Immature natural killer cell (primary cell): ENCODE measurements around the gene MOSMO. TPM values are rescaled to one million over a fixed set of nuclear protein-coding genes. Genes with fewer than 3 reads are reported as not detected.
"Not testable (repeated sequence)": the region's sequence is repeated elsewhere in the genome, so short reads cannot be mapped to it uniquely, and the experiment has no call there.

Source experiments
- DNase-seq, 3 donors: peaks; one replicate each; pipeline ENCODE4 v3.0.0; 2022; ENCODE audit warnings: mixed read lengths in 1 of 3
- H3K27ac Mint-ChIP-seq, 6 donors: one replicate each; pipeline ENCODE4 v1.8.0; 2020; ENCODE audit warnings: mixed read lengths in 6 of 6, mild to moderate bottlenecking in 5 of 6, inconsistent platforms in 4 of 6, moderate library complexity in 3 of 6
- H3K27me3 Mint-ChIP-seq, 3 donors: one replicate each; pipeline ENCODE4 v1.8.0; 2020 to 2021; ENCODE audit warnings: low read depth in 3 of 3, mild to moderate bottlenecking in 3 of 3, mixed read lengths in 3 of 3, moderate library complexity in 3 of 3, inconsistent platforms in 1 of 3
- H3K36me3 Mint-ChIP-seq, 3 donors: one replicate each; pipeline ENCODE4 v1.8.0; 2020; ENCODE audit warnings: mixed read lengths in 3 of 3, inconsistent platforms in 2 of 3, mild to moderate bottlenecking in 2 of 3
- H3K4me1 Mint-ChIP-seq, 2 donors: one replicate each; pipeline ENCODE4 v1.8.0; 2020; ENCODE audit warnings: inconsistent platforms in 2 of 2, mild to moderate bottlenecking in 2 of 2, mixed read lengths in 2 of 2, moderate library complexity in 1 of 2
- H3K4me3 Mint-ChIP-seq, 5 donors: one replicate each; pipeline ENCODE4 v1.8.0; 2020; ENCODE audit warnings: mild to moderate bottlenecking in 5 of 5, mixed read lengths in 5 of 5, inconsistent platforms in 3 of 5, moderate library complexity in 3 of 5
- H3K9me3 Mint-ChIP-seq, 6 donors: one replicate each; pipeline ENCODE4 v1.8.0; 2020; ENCODE audit warnings: mild to moderate bottlenecking in 6 of 6, mixed read lengths in 6 of 6, inconsistent platforms in 4 of 6, moderate library complexity in 3 of 6
- polyA plus RNA-seq, 3 donors: library from polyadenylated mRNA; unstranded; fragments of 300-500 nt; fragmentation: Illumina TruSeq; gene quantifications; one replicate each; pipeline ENCODE4 v1.2.3, GENCODE V29; 2021

The MOSMO gene
- polyA plus RNA-seq, 3 donors from 2014 or later = 1.7 to 3.7 (median 3.2) TPM

- Mint-ChIP-seq H3K27me3 (no peaks in the 10 kb centered on the region), H3K4me3 (no peak overlapping the region), H3K27ac (peak overlapping the region in 1 of 6 donors; percentile 69), H3K9me3 (no peaks in the 10 kb centered on the region), H3K36me3 (peaks cover 3 to 7% (median 6%) of the 10 kb centered on the region in 3 donors), H3K4me1 (no peaks in the 10 kb centered on the region)
- no peak for DNase-seq
Measured at GRCh38 chr16:21989751-21990150, 18.2 kb upstream of the MOSMO start.

- Mint-ChIP-seq H3K4me1 (no peaks in the 10 kb centered on the region), H3K27me3 (no peaks in the 10 kb centered on the region), H3K27ac (no peak overlapping the region), H3K4me3 (no peak overlapping the region), H3K36me3 (peaks cover 2 to 3% (median 3%) of the 10 kb centered on the region in 3 donors), H3K9me3 (no peaks in the 10 kb centered on the region)
- DNase-seq = no peak
Measured at GRCh38 chr16:21990381-21990944, 17.4 kb upstream of the MOSMO start.

- Mint-ChIP-seq H3K36me3 (no peaks in the 10 kb centered on the region), H3K4me1 (no peaks in the 10 kb centered on the region), H3K4me3 (no peak overlapping the region), H3K27ac (no peak overlapping the region), H3K9me3 (no peaks in the 10 kb centered on the region), H3K27me3 (no peaks in the 10 kb centered on the region)
- no peak for DNase-seq
Measured at GRCh38 chr16:21991621-21992020, 16.3 kb upstream of the MOSMO start.

- Mint-ChIP-seq H3K4me1 (no peaks in the 10 kb centered on the region), H3K27me3 (peaks cover 0 to 3% (median 2%) of the 10 kb centered on the region in 3 donors), H3K27ac (peak overlapping the region in 1 of 6 donors; percentile 85), H3K9me3 (no peaks in the 10 kb centered on the region), H3K4me3 (no peak overlapping the region), H3K36me3 (no peaks in the 10 kb centered on the region)
- no peak for DNase-seq
Measured at GRCh38 chr16:21994856-21995465, 12.9 kb upstream of the MOSMO start.

- DNase-seq = no peak
- Mint-ChIP-seq H3K9me3 (peaks cover 0 to 1% (median 0%) of the 10 kb centered on the region in 6 donors), H3K36me3 (no peaks in the 10 kb centered on the region), H3K4me1 (peaks cover 7 to 9% of the 10 kb centered on the region in 2 donors), H3K27ac (no peak overlapping the region), H3K27me3 (peaks cover 4 to 7% (median 4%) of the 10 kb centered on the region in 3 donors), H3K4me3 (no peak overlapping the region)
Measured at GRCh38 chr16:21996923-21997696, 10.8 kb upstream of the MOSMO start.

- H3K4me1 Mint-ChIP-seq = peaks cover 7 to 9% of the 10 kb centered on the region in 2 donors
- peak overlapping the region in 1 of 6 donors; percentile 45 for H3K27ac Mint-ChIP-seq
- peaks cover 0 to 1% (median 0%) of the 10 kb centered on the region in 6 donors for H3K9me3 Mint-ChIP-seq
- H3K4me3 Mint-ChIP-seq = no peak overlapping the region
- peaks cover 4 to 7% (median 4%) of the 10 kb centered on the region in 3 donors for H3K27me3 Mint-ChIP-seq
- no peaks in the 10 kb centered on the region for H3K36me3 Mint-ChIP-seq
- no peak for DNase-seq
Measured at GRCh38 chr16:21997697-21998480, 10.0 kb upstream of the MOSMO start.

- Mint-ChIP-seq H3K4me1 (peaks cover 9 to 16% of the 10 kb centered on the region in 2 donors), H3K27ac (no peak overlapping the region), H3K4me3 (no peak overlapping the region), H3K9me3 (peaks cover 0 to 1% (median 0%) of the 10 kb centered on the region in 6 donors), H3K36me3 (no peaks in the 10 kb centered on the region), H3K27me3 (peaks cover 4 to 7% (median 4%) of the 10 kb centered on the region in 3 donors)
- no peak for DNase-seq
Measured at GRCh38 chr16:22001591-22001990, 6.3 kb upstream of the MOSMO start.

- not testable (repeated sequence) for DNase-seq, H3K27ac Mint-ChIP-seq, H3K4me3 Mint-ChIP-seq, H3K27me3 Mint-ChIP-seq, H3K9me3 Mint-ChIP-seq, H3K36me3 Mint-ChIP-seq
- H3K4me1 Mint-ChIP-seq = peaks cover 14 to 20% of the 10 kb centered on the region in 2 donors
Measured at GRCh38 chr16:22002047-22002446, 5.9 kb upstream of the MOSMO start.

- Mint-ChIP-seq H3K27ac (no peak overlapping the region), H3K4me1 (peaks cover 19 to 26% of the 10 kb centered on the region in 2 donors), H3K36me3 (no peaks in the 10 kb centered on the region), H3K4me3 (no peak overlapping the region), H3K9me3 (peaks cover 0 to 1% (median 0%) of the 10 kb centered on the region in 6 donors), H3K27me3 (peaks cover 2 to 10% (median 4%) of the 10 kb centered on the region in 3 donors)
- no peak for DNase-seq
Measured at GRCh38 chr16:22003195-22003594, 4.7 kb upstream of the MOSMO start.

GRCh38 chr16:22004341-22004740 lies 3.6 kb upstream of the MOSMO start:
- Mint-ChIP-seq H3K36me3 (no peaks in the 10 kb centered on the region), H3K27me3 (peaks cover 2 to 10% (median 4%) of the 10 kb centered on the region in 3 donors), H3K4me3 (no peak overlapping the region), H3K27ac (no peak overlapping the region), H3K9me3 (peaks cover 0 to 1% (median 0%) of the 10 kb centered on the region in 6 donors), H3K4me1 (peaks cover 25 to 35% of the 10 kb centered on the region in 2 donors)
- DNase-seq = no peak

- no peak overlapping the region for H3K27ac Mint-ChIP-seq
- H3K27me3 Mint-ChIP-seq = peaks cover 2 to 7% (median 2%) of the 10 kb centered on the region in 3 donors
Measured at GRCh38 chr16:22005746-22006145, 2.2 kb upstream of the MOSMO start.

GRCh38 chr16:22006636-22007035 lies 1.3 kb upstream of the MOSMO start:
- peaks cover 30 to 46% of the 10 kb centered on the region in 2 donors for H3K4me1 Mint-ChIP-seq

More at GRCh38 chr16:22005746-22006145, 2.2 kb upstream of the MOSMO start:
- no peaks in the 10 kb centered on the region for H3K9me3 Mint-ChIP-seq
- no peak for DNase-seq
- no peaks in the 10 kb centered on the region for H3K36me3 Mint-ChIP-seq
- H3K4me3 Mint-ChIP-seq = peak overlapping the region in 4 of 5 donors; percentile 23 to 92 (median 62)
- peaks cover 29 to 45% of the 10 kb centered on the region in 2 donors for H3K4me1 Mint-ChIP-seq

GRCh38 chr16:22007159-22007508 lies 777 bp upstream of the MOSMO start:
- DNase-seq = no peak
- Mint-ChIP-seq H3K4me3 (peak overlapping the region; percentile 86 to 92 (median 88)), H3K9me3 (no peaks in the 10 kb centered on the region), H3K27me3 (peaks cover 0 to 5% (median 0%) of the 10 kb centered on the region in 3 donors), H3K27ac (peak overlapping the region; percentile 75 to 93 (median 79)), H3K36me3 (no peaks in the 10 kb centered on the region), H3K4me1 (peaks cover 30 to 49% of the 10 kb centered on the region in 2 donors)

More at GRCh38 chr16:22006636-22007035, 1.3 kb upstream of the MOSMO start:
- Mint-ChIP-seq H3K36me3 (no peaks in the 10 kb centered on the region), H3K9me3 (no peaks in the 10 kb centered on the region), H3K4me3 (peak overlapping the region; percentile 86 to 92 (median 88)), H3K27me3 (peaks cover 0 to 5% (median 0%) of the 10 kb centered on the region in 3 donors), H3K27ac (peak overlapping the region in 5 of 6 donors; percentile 75 to 93 (median 80))
- no peak for DNase-seq
